GM19193 (cell line): ENCODE data around the gene TMPRSS11A.

Experiments used
- POLR2A ChIP-seq: IDR thresholded peaks from 4 replicates; pipeline ENCODE4 v1.6.1; 2011; ENCODE audit not compliant: insufficient read depth, insufficient read length; ENCODE audit errors: extremely low read depth

Gene TMPRSS11A, protein sequence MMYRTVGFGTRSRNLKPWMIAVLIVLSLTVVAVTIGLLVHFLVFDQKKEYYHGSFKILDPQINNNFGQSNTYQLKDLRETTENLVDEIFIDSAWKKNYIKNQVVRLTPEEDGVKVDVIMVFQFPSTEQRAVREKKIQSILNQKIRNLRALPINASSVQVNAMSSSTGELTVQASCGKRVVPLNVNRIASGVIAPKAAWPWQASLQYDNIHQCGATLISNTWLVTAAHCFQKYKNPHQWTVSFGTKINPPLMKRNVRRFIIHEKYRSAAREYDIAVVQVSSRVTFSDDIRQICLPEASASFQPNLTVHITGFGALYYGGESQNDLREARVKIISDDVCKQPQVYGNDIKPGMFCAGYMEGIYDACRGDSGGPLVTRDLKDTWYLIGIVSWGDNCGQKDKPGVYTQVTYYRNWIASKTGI

DNA sequence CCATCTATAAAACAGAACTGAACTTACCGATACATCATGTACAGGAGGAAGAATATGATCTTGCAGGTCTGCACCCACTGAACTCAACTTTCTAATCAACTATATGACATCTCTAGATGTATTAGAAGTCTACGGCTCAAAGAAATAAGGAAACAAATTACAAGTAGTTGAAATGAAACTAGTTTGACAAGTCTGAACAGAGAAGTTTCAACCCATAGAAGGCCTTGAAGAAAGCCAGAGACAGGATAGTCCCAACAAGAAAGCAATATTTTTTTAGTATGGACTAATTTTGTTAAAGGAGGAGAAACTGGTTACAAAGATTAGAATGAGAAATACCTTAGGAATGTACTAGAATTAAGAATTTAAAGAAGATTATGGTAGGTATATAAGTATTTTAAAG lies at the start of gene TMPRSS11A:
Gene TMPRSS11A, minus strand, starts transcription at position 138 of the 400 bp plus-strand sequence. Its CDS starts 100 bp downstream, at position 38.
- TF ChIP-seq POLR2A = no peak

DNA sequence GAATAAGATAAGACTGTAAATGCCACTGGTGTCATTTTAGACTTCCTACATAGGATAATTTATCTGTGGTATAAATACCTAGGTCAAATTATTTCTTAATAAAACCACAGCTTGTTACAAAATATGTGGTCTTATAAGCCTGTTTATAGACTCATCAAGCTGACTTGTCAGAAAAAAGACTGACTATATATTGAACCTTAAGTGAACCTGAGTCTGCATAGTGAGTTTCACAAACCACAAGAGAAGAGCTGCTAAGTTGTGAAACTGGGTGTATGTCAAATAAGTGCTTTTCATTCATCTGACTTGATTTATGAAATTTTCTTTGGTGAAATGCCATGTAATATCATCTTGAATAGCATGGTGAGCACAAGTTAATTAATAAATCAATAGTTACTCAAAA lies 48.4 kb upstream of the TMPRSS11A start:
- no peak for TF ChIP-seq POLR2A

DNA sequence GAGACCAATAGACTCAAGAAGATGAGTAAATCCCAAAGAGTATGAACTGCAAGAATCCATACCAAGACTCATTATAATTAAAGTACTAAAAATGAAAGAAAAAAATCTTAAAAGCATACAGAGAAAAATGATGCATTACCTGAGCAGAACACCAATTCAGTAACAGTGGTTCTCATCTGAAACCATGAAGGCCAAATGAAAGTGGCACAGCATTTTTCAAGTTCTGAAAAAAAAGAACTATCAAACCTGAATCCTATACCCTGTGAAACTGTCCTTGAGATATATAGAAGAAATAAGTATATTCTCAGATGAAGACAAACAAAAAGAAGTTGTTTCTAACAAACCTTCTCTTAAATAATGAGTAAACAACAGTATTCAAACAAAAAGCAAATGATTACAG lies 39.6 kb upstream of the TMPRSS11A start:
- TF ChIP-seq POLR2A = no peak

DNA sequence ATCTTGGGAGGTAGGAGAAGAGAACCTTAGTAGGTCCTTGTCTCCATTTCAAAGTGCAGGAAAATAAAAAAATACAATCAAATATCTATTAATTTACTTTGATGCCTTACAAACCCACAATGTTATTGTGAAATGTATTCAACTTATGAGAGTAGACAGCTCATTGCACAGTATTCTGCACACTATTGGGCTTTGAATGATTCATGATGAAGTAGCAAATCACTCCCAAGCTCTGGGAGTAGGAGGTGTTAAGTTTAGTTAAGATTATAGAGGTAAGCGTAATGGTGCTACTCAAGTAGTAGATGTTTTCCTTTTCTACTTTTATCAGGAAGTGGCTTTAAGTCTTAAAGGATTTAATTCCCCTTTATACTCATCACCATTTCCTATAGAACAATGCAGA lies 32.8 kb upstream of the TMPRSS11A start:
- TF ChIP-seq POLR2A = no peak

DNA sequence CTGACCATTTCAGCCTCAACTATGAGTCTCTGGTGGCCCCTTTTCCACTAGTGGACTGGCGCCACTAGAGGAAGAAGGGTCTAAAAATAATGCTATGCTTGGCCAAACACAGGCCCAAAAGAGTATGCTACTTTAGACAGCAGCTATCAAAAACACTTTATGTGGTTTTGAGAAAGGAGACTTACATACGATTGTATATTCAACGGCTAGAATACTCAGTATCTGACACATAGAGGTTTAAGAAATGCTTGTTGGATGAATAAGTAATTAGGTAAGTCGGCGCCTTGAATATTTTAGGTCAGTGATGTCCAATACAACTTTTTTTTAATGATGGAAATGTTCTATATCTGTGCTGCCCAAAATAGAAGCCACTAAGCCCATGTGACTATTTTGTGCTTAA lies 25.7 kb upstream of the TMPRSS11A start:
- no peak for TF ChIP-seq POLR2A

DNA sequence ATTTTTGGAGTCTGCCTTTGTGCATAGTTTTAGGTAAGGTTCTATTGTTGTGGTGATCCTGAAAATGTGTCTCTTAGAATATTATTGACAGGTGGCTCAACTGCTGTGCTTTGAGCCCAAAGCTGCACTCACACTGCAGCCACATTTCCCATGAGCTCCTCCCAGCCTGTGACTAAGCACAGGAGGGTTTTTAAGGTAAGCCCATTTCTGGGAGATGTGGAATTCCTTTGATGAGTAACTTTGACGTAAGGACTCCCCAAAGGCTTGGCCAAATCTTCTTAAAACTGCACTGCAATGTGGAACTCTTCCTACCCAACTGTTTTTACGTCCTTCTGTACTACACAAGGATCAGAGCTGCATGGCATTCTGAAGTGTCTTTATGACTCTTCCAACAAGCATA lies 20.0 kb upstream of the TMPRSS11A start:
- no peak for TF ChIP-seq POLR2A

DNA sequence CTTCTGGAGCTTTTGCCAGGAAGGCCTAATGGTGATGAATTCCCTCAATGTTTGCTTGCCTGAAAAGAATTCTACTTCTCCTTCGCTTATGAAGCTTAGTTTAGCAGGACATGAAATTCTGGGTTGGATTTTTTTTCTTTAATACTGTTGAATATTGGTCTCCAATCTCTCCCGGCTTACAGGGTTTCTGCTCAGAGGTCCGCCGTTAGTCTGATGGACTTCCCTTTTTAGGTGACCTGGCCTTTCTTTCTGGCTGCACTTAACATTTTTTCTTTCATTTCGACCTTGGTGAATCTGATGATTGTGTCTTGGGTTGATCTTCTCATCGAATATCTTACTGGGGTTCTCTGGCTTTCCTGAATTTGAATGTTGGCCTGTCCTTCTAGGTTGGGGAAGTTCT lies 17.2 kb upstream of the TMPRSS11A start:
- TF ChIP-seq POLR2A = no peak

DNA sequence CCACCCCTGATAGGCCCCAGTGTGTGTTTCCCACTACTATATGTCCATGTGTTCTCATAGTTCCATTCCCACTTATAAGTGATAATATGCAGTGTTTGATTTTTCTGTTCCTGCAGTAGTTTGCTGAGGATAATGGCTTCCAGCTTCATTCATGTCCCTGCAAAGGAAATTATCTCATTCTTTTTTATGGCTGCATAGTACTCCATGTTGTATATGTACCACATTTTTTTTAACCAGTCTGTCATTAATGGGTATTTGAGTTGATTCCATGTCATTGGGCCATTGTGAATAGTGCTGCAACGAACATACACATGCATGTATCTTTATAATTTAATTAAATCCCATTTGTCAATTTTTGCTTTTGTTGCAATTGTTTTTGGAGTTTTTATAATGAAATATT lies 10.3 kb upstream of the TMPRSS11A start:
- no peak for TF ChIP-seq POLR2A

DNA sequence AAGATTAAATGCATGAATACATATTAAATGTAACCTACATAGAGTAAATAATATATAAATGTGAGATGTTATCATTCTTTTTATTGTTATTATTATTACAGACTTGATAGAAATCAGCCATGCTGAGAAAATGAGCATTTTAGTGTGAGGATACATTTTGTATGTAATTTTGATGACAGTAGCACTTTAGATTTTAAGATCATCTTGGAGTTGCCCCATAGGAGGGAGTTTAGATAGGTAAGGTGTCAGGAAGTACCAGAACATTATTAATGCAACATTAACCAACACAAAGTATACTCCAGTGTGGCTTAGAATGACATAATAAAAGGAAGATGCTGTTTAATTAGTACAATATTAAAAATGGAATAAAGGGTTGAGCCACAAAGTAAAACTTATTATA lies 8.4 kb downstream of the TMPRSS11A start:
- no peak for TF ChIP-seq POLR2A

DNA sequence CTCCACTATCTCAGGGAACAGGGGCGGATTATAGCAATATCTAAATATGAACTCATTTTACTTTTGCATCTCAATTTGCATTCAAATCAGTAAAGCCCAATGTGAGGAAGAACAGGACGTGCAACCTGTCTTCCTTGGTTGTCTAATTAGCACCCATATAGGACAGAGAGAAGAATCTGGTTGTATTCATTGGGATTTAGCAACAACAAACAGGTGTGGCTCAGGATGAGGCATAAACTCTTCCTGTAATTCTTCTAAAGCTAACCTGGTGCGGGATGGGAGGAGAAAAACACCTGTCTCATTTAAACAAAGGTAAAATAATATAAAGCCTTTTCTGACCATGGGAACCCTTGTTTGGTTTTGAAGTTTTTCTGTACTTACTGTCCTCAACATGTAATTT lies 22.2 kb downstream of the TMPRSS11A start:
- TF ChIP-seq POLR2A = no peak

DNA sequence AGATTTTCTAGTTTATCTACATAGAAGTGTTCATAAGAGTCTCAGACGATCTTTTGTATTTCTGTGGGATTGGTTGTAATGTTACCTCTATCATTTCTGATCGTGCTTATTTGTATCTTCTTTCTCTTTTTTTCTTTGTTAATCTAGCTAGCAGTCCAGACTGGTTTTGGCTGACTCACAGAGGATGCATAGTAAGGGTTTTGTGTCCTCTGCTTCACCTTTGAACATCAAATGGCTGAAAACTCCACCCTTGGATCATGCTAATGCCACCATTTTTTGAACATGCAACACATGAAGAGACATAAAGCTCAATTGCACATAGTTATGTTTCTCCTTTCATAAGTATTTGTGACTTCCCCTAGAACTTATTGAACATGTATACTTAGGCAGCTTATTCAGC lies 22.8 kb downstream of the TMPRSS11A start:
- no peak for TF ChIP-seq POLR2A

DNA sequence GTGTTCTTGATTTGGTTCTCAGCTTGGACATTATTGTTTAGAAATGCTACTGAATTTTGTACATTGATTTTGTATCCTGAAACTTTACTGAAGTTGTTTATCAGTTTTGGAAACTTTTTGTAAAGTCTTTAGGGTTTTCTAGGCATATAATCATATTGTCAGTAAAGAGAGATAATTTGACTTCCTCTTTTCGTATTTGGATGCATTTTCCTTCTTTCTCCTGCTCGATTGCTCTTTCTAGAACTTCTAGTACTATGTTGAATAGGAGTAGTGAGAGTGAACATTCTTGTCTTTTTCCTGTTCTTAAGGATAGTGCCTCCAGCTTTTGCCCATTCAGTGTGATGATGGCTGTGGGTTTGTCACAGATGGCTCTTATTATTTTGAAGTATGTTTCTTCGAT lies 24.1 kb downstream of the TMPRSS11A start:
- no peak for TF ChIP-seq POLR2A

DNA sequence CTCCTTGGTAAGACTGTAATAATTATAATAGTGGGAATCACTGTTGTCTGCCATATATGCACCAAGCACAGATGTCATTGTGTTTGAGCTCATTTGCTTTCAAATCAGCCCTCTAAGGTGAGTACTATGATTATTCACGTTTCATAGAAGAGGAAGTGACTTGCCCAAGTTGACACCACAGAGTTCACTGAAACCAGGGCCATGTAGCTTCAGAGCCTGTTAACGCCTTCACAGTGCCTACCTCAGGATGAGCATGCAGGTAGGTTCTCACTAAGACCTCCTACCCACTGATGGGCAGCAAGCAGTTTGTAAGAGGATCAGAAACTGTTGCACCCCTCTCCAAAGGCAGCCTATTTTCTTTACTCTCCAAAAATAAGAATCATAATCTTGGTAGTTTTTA lies 27.4 kb downstream of the TMPRSS11A start:
- TF ChIP-seq POLR2A = no peak

DNA sequence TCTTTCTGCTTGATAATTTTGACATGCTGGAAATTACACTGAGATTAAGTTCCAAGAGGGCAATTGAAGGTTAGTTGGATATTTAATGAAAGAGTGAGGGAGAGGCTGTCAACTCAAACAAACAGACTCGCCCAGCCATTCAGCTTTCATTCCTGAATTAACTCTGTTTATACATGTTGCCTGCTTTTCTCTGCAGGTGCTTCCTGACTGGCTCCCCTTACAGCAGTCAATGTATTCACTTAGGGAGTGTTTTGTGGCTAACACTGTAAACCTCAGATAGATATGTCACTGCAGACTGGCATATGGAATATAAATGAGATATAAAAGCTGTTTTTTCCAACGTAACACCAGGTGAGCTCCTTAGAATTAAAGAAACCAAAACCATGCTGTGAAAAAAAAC lies 28.7 kb downstream of the TMPRSS11A start:
- TF ChIP-seq POLR2A = no peak

DNA sequence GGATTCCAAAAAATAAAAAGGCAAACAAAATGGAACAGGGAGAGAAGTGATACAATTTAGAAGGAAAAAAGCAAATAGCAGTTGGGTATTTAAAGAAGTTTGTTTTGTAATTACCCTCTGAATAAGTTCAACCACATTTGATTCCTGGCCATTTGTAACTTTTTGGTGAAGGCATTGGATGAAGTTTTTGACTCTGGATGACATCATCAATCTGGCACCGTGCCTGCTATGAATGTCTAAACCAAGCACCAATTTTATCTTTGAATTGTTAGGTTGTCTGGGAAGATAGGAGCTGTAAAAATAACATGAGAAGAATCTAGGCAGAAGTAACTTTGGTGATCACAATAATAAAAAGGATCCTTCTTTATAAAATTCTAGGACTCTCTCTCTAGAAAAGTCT lies 29.5 kb downstream of the TMPRSS11A start:
- TF ChIP-seq POLR2A = no peak

DNA sequence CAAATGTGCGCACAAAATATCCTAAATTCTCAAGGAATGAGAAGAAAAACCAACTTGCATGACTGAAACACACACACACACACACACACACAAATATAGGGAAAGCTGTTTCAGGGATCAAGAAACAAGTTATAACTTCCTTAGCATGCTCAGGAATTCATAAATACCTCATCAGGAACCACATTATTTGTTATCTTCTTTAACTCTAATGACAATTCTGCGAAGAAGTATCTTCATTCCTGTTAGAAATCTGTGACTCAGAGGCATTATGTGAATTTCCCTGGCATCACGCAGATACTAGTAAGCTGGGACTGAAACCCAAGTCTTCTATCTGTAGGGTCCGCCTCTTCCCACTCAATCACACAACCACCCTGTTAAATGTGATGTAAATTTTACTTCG lies 30.3 kb downstream of the TMPRSS11A start:
- no peak for TF ChIP-seq POLR2A

DNA sequence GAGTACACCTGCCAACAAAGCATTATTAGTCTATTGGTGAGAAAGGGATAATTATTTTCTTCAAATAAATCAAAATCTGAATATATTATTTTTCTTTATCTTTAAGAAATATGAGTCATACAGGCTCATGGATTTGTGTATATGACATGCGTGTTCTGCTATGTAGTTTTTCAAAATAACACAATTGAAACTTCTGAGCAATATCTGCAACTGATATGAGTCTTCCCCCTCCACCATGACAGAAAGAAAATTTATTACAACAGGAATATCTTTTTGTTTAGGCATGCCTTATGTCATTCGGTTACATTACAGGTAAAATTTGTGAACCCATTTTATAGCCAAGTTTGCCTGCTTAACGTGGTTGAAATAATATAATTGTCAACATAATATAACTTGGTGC lies 32.0 kb downstream of the TMPRSS11A start:
- no peak for TF ChIP-seq POLR2A
